ENCODE results near the gene FRAS1. TPM values are rescaled to one million over a fixed set of nuclear protein-coding genes. Genes with fewer than 3 reads are reported as not detected.

Gene FRAS1
- total and polyA plus RNA-seq, 5 donors from 2014 or later: not detected

DNA sequence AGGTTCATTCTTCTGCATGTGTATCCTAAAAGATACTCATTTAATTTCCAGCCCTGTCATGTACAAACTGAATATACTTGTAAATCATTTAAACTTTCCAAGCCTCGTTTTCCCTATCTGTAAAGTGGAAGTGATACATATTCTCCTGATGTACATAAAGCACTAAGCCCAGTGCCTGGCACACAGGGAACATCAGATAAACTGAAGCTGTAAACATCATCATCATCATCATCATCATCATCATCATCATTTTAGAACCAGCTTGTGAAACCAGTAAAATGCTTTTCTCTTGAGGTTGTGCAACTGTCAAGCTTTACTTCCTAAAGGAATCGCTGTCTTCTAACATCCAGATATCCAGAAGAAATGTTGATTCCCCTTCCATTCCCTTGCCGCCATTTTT lies 411.1 kb downstream of the FRAS1 start:
- H3K36me3 ChIP-seq (ENCODE audit: control insufficient read depth, insufficient read depth, low read length): no peaks in the 10 kb centered on the region
- no peaks in the 10 kb centered on the region for H3K4me1 ChIP-seq (ENCODE audit: control insufficient read depth, insufficient read depth, low read length, poor library complexity, severe bottlenecking)
- H3K27me3 Mint-ChIP-seq: peaks cover 5% of the 10 kb centered on the region
- no peaks in the 10 kb centered on the region for H3K27me3 ChIP-seq (ENCODE audit: control insufficient read depth, insufficient read depth, low read length)
- no peak overlapping the region for H3K27ac ChIP-seq (ENCODE audit: insufficient read depth, low read length, poor library complexity, severe bottlenecking)
- H3K27ac Mint-ChIP-seq: no peak overlapping the region
- DNase-seq (no peak), ATAC-seq (ENCODE audit: low read depth in 2 of 2) (no peak)
- H3K36me3 Mint-ChIP-seq: no peaks in the 10 kb centered on the region
- no peak overlapping the region for H3K4me3 Mint-ChIP-seq
- no peak overlapping the region for H3K4me3 ChIP-seq (ENCODE audit: low read depth, low read length)
- H3K4me1 Mint-ChIP-seq: no peaks in the 10 kb centered on the region
- peaks cover 0 to 7% (median 3%) of the 10 kb centered on the region in 7 donors for H3K9me3 Mint-ChIP-seq
- no peaks in the 10 kb centered on the region for H3K9me3 ChIP-seq (ENCODE audit: control insufficient read depth in 2 of 2, low read length in 2 of 2)

DNA sequence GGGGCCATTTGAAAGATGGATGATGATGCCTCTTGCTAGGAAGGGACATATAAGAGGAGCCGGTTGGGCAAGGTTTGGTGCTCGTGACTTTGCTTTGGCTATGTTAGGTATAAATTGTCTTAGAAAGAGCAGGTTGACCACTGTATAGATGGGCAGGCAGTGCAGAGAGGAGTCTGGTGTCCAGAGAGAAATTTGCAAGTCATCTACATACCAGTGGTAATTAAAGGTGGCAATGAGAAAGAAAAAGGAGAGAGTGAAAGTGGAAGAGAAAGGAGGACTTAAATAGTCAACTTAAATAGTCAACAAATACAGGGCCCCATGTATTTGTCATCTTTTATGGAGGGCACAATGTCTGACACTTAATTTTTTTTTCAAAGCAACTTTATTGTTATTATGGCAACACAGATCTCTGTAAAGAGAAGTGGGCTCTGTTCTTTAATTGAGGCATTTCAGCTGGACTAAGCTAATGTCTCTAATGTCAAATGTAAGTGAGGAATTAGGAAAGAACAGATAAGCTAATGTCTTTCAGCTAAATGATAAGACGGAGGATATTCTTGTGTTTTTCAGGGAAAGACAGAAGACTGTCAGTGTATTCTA lies 419.1 kb downstream of the FRAS1 start:
- no peak for ATAC-seq (ENCODE audit: low read depth in 2 of 2)
- H3K9me3 Mint-ChIP-seq: peaks cover 0 to 3% (median 0%) of the 10 kb centered on the region in 7 donors
- no peaks in the 10 kb centered on the region for H3K4me1 Mint-ChIP-seq
- Histone ChIP-seq H3K27me3 (ENCODE audit: control insufficient read depth, insufficient read depth, low read length) (peaks cover 3% of the 10 kb centered on the region), H3K36me3 (ENCODE audit: control insufficient read depth, insufficient read depth, low read length) (no peaks in the 10 kb centered on the region), H3K4me1 (ENCODE audit: control insufficient read depth, insufficient read depth, low read length, poor library complexity, severe bottlenecking) (no peaks in the 10 kb centered on the region), H3K4me3 (ENCODE audit: low read depth, low read length) (no peak overlapping the region), H3K27ac (ENCODE audit: insufficient read depth, low read length, poor library complexity, severe bottlenecking) (no peak overlapping the region), H3K9me3 (ENCODE audit: control insufficient read depth in 2 of 2, low read length in 2 of 2) (no peaks in the 10 kb centered on the region)
- H3K36me3 Mint-ChIP-seq: no peaks in the 10 kb centered on the region
- DNase-seq: no peak
- no peak overlapping the region for H3K4me3 Mint-ChIP-seq
- no peak overlapping the region for H3K27ac Mint-ChIP-seq
- H3K27me3 Mint-ChIP-seq: no peaks in the 10 kb centered on the region

DNA sequence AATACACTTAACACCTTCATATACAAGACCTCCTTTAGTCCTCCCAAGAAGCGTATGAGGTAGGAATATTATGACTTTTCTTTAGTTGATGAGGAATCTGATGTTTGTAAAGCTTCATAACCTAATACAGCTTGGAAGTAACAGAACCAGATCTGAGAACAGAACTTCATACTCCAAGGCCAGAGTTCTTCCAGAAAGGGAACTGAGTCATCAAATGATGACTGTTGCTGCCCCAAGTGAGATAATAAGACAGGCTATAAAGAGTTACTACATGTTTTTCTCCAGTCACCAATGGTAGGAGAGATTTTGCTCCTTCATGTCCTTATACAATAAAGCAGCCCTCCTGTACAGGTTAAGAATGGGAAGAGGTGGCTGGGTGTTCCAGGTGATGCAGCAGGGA lies 420.2 kb downstream of the FRAS1 start:
- Histone ChIP-seq H3K4me3 (ENCODE audit: low read depth, low read length) (no peak overlapping the region), H3K36me3 (ENCODE audit: control insufficient read depth, insufficient read depth, low read length) (no peaks in the 10 kb centered on the region), H3K27ac (ENCODE audit: insufficient read depth, low read length, poor library complexity, severe bottlenecking) (no peak overlapping the region), H3K27me3 (ENCODE audit: control insufficient read depth, insufficient read depth, low read length) (peaks cover 3% of the 10 kb centered on the region), H3K4me1 (ENCODE audit: control insufficient read depth, insufficient read depth, low read length, poor library complexity, severe bottlenecking) (no peaks in the 10 kb centered on the region), H3K9me3 (ENCODE audit: control insufficient read depth in 2 of 2, low read length in 2 of 2) (no peaks in the 10 kb centered on the region)
- H3K4me3 Mint-ChIP-seq: no peak overlapping the region
- no peak overlapping the region for H3K27ac Mint-ChIP-seq
- H3K4me1 Mint-ChIP-seq: no peaks in the 10 kb centered on the region
- no peaks in the 10 kb centered on the region for H3K9me3 Mint-ChIP-seq
- ATAC-seq (ENCODE audit: low read depth in 2 of 2): no peak
- H3K27me3 Mint-ChIP-seq: no peaks in the 10 kb centered on the region
- no peak for DNase-seq
- H3K36me3 Mint-ChIP-seq: no peaks in the 10 kb centered on the region

GRCh38 chr4:78478523-78478922 lies 421.4 kb downstream of the FRAS1 start:
- no peak overlapping the region for H3K4me3 ChIP-seq (ENCODE audit: low read depth, low read length)
- no peak overlapping the region for H3K27ac ChIP-seq (ENCODE audit: insufficient read depth, low read length, poor library complexity, severe bottlenecking)

GRCh38 chr4:78480286-78480685 lies 423.2 kb downstream of the FRAS1 start:
- H3K4me1 ChIP-seq (ENCODE audit: control insufficient read depth, insufficient read depth, low read length, poor library complexity, severe bottlenecking): no peaks in the 10 kb centered on the region
- H3K36me3 ChIP-seq (ENCODE audit: control insufficient read depth, insufficient read depth, low read length): no peaks in the 10 kb centered on the region
- H3K9me3 Mint-ChIP-seq: no peaks in the 10 kb centered on the region
- no peaks in the 10 kb centered on the region for H3K9me3 ChIP-seq (ENCODE audit: control insufficient read depth in 2 of 2, low read length in 2 of 2)
- no peak for ATAC-seq (ENCODE audit: low read depth in 2 of 2)
- no peak overlapping the region for H3K27ac Mint-ChIP-seq
- H3K27ac ChIP-seq (ENCODE audit: insufficient read depth, low read length, poor library complexity, severe bottlenecking): no peak overlapping the region
- DNase-seq: no peak
- H3K36me3 Mint-ChIP-seq: no peaks in the 10 kb centered on the region
- no peak overlapping the region for H3K4me3 Mint-ChIP-seq
- H3K27me3 Mint-ChIP-seq: peaks cover 4% of the 10 kb centered on the region
- H3K27me3 ChIP-seq (ENCODE audit: control insufficient read depth, insufficient read depth, low read length): peaks cover 6% of the 10 kb centered on the region
- no peak overlapping the region for H3K4me3 ChIP-seq (ENCODE audit: low read depth, low read length)
- no peaks in the 10 kb centered on the region for H3K4me1 Mint-ChIP-seq

More at GRCh38 chr4:78478523-78478922, 421.4 kb downstream of the FRAS1 start:
- Mint-ChIP-seq H3K9me3 (no peaks in the 10 kb centered on the region), H3K36me3 (no peaks in the 10 kb centered on the region), H3K27ac (no peak overlapping the region), H3K27me3 (no peaks in the 10 kb centered on the region), H3K4me3 (no peak overlapping the region), H3K4me1 (no peaks in the 10 kb centered on the region)
- DNase-seq (no peak), ATAC-seq (ENCODE audit: low read depth in 2 of 2) (no peak)
- Histone ChIP-seq H3K27me3 (ENCODE audit: control insufficient read depth, insufficient read depth, low read length) (peaks cover 3% of the 10 kb centered on the region), H3K4me1 (ENCODE audit: control insufficient read depth, insufficient read depth, low read length, poor library complexity, severe bottlenecking) (no peaks in the 10 kb centered on the region), H3K36me3 (ENCODE audit: control insufficient read depth, insufficient read depth, low read length) (no peaks in the 10 kb centered on the region), H3K9me3 (ENCODE audit: control insufficient read depth in 2 of 2, low read length in 2 of 2) (no peaks in the 10 kb centered on the region)

DNA sequence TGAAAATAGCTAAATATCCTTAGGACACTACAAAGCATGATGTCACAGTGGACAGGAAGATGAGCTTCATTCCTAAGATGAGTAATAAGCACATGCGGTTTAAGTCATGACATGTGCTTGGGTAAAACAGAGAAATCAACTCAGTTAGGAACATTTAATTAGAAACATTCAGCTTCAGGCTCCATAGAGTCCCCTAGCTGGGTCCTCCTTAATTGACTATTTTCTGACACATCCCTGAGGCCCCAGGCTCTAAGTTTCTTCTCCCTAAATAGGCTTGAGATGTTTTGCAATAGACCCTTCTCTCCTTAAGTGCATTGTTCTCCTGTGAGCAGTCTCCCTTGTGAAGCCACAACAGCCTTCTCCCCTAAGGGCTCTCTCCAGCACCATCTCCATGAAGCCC lies 424.1 kb downstream of the FRAS1 start:
- H3K4me3 Mint-ChIP-seq: no peak overlapping the region
- no peak overlapping the region for H3K27ac Mint-ChIP-seq
- Histone ChIP-seq H3K27me3 (ENCODE audit: control insufficient read depth, insufficient read depth, low read length) (peaks cover 3% of the 10 kb centered on the region), H3K36me3 (ENCODE audit: control insufficient read depth, insufficient read depth, low read length) (no peaks in the 10 kb centered on the region), H3K4me3 (ENCODE audit: low read depth, low read length) (no peak overlapping the region), H3K4me1 (ENCODE audit: control insufficient read depth, insufficient read depth, low read length, poor library complexity, severe bottlenecking) (no peaks in the 10 kb centered on the region), H3K27ac (ENCODE audit: insufficient read depth, low read length, poor library complexity, severe bottlenecking) (no peak overlapping the region), H3K9me3 (ENCODE audit: control insufficient read depth in 2 of 2, low read length in 2 of 2) (no peaks in the 10 kb centered on the region)
- no peaks in the 10 kb centered on the region for H3K4me1 Mint-ChIP-seq
- DNase-seq: no peak
- H3K36me3 Mint-ChIP-seq: no peaks in the 10 kb centered on the region
- ATAC-seq (ENCODE audit: low read depth in 2 of 2): no peak
- H3K27me3 Mint-ChIP-seq: peaks cover 4% of the 10 kb centered on the region
- H3K9me3 Mint-ChIP-seq: no peaks in the 10 kb centered on the region

DNA sequence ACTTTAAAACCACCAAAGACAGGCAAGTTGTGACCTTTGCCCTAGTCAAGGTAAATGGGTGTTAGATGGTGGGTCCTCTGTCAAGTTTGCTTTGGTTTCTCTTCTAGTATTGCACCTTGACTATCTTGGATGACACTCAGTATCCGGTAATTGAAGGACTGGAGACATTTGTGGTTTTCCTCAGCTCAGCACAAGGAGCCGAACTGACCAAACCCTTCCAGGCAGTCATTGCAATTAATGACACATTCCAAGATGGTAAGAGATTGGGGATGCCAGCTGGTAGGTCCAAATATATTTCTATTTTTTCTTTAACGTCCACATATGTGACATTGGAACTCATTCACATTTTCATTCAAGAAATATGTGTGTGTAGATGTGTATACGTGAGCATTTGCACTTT lies 425.2 kb downstream of the FRAS1 start:
- Mint-ChIP-seq H3K27ac (no peak overlapping the region), H3K4me1 (no peaks in the 10 kb centered on the region), H3K4me3 (no peak overlapping the region), H3K27me3 (peaks cover 4% of the 10 kb centered on the region), H3K36me3 (no peaks in the 10 kb centered on the region), H3K9me3 (no peaks in the 10 kb centered on the region)
- Histone ChIP-seq H3K9me3 (ENCODE audit: control insufficient read depth in 2 of 2, low read length in 2 of 2) (no peaks in the 10 kb centered on the region), H3K36me3 (ENCODE audit: control insufficient read depth, insufficient read depth, low read length) (no peaks in the 10 kb centered on the region), H3K4me3 (ENCODE audit: low read depth, low read length) (no peak overlapping the region), H3K27me3 (ENCODE audit: control insufficient read depth, insufficient read depth, low read length) (peaks cover 3% of the 10 kb centered on the region), H3K4me1 (ENCODE audit: control insufficient read depth, insufficient read depth, low read length, poor library complexity, severe bottlenecking) (no peaks in the 10 kb centered on the region), H3K27ac (ENCODE audit: insufficient read depth, low read length, poor library complexity, severe bottlenecking) (no peak overlapping the region)
- DNase-seq (no peak), ATAC-seq (ENCODE audit: low read depth in 2 of 2) (no peak)

- Mint-ChIP-seq H3K9me3 (no peaks in the 10 kb centered on the region), H3K36me3 (no peaks in the 10 kb centered on the region), H3K4me1 (no peaks in the 10 kb centered on the region), H3K4me3 (no peak overlapping the region), H3K27ac (no peak overlapping the region), H3K27me3 (peaks cover 4% of the 10 kb centered on the region)
- DNase-seq: no peak
- H3K9me3 ChIP-seq (ENCODE audit: control insufficient read depth in 2 of 2, low read length in 2 of 2): no peaks in the 10 kb centered on the region
- no peak for ATAC-seq (ENCODE audit: low read depth in 2 of 2)
- no peaks in the 10 kb centered on the region for H3K4me1 ChIP-seq (ENCODE audit: control insufficient read depth, insufficient read depth, low read length, poor library complexity, severe bottlenecking)
- peaks cover 3% of the 10 kb centered on the region for H3K27me3 ChIP-seq (ENCODE audit: control insufficient read depth, insufficient read depth, low read length)
- no peak overlapping the region for H3K27ac ChIP-seq (ENCODE audit: insufficient read depth, low read length, poor library complexity, severe bottlenecking)
- no peak overlapping the region for H3K4me3 ChIP-seq (ENCODE audit: low read depth, low read length)
- H3K36me3 ChIP-seq (ENCODE audit: control insufficient read depth, insufficient read depth, low read length): no peaks in the 10 kb centered on the region
Observed at GRCh38 chr4:78483811-78484210, 426.7 kb downstream of the FRAS1 start.

Measured in CD4-positive, CD25-positive, alpha-beta regulatory T cell (primary cell).